DMS79 (cell line): ENCODE measurements around the gene SV2C.
"Not testable (repeated sequence)": the region's sequence is repeated elsewhere in the genome, so short reads cannot be mapped to it uniquely, and the experiment has no call there.

Experiments
- DNase-seq: peaks from one replicate; lab custom pipeline; 2025; lab: John Stamatoyannopoulos, UW

Gene SV2C

DNA sequence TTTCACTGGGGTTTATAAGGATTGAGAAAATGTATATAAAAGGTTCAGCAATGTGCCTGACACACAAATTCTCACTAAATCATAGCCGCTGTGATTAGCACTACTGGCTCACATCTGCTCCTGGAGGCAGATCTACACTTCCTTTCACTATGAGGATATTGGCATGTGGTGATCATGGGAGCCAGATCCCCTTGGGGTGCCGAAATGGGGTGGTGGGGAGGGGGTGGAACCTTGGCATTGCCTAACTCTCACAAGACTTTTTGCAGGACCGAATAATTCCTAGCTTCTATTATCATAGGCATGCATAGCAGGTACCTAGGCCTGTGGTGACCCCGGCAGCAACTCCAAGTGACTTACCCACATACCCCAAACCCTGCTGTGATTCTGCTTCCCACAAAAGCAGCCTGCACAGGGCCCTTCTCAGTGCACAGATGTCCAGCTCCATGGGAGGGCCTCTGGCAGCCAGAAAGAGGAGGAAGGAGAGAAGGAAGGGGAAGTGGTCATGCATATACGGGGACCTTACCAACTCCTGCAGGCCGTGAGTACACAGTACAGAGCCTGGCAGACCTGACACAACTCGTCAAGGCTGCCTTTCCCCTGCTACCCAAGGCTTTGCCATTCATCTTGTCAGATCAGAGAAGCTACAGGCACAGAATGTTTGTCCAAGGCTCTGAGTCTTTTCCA lies 258.6 kb downstream of the SV2C start:
- no peak for DNase-seq

DNA sequence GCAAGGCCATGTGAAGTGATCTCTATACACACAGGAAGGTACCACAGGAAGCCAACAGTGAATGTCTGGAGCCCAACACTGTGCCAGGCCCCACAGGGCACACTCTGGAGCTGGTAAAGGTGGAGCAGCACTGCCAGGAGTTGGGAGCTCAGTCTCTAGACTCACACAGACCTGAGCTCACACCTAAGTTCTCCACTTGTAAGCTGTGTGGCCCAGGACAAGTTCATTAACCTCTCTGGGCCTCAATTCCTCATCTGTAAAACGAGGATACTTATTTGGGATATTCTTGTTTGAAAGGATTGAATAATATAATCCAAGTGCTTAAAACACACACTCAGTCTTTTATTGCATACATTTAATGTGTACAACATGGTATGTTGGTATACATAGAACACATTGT lies 259.3 kb downstream of the SV2C start:
- no peak for DNase-seq

DNA sequence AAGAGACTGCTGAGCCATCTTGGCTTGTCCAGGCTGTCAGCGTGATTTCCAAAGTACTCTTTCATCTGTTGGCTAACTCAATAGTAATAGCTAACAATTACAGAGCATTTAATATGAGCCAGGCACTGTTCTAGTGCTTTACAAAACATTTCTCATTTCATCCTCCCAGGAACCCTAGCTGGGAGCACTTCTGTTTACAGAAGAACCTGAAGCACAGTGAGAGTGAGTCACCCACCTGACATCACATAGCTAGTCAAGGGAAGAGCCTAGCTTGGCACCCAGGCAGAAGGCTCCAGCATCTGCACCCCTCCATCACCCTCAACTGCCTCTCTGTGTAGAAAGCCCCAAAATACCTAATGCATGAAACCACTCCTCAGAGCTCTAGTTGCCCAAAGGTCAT lies 262.4 kb downstream of the SV2C start:
- DNase-seq, result no peak

DNA sequence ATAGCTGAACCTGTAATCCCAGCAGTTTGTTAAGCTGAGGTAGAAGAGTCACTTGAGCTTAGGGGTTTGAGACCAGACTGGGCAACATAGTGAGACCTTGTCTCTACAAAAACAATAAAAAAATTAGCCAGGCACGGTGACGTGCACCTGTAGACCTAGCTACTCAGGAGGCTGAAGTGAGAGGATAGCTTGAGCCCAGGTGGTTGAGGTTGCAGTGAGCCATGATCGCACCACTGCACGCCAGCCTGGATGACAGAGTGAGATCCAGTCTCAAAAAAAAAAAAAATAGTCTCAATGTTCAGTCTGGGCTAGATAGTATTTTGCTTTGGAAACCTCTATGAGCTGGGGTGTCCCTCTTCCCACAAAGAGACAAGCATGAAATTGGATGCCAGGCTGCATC lies 268.0 kb downstream of the SV2C start:
- no peak for DNase-seq

DNA sequence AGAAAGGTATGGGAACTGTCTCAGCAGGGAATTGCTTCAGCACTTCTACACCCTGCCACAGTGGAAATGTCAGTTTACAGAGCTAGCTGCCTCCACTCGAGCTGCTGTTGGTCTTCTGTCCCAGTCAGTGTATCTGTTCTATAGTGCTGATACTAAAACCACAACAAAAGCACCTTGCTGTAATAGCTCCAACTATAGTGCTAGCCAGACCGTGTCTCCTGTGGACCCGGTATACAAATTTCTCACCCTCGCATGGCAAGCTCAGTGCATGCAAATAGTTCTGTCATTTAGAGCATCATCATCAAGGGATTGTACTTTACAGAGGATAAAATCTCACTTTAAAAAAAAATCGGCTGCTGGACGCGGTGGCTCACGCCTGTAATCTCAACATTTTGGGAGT lies 268.4 kb downstream of the SV2C start:
- DNase-seq, result no peak

DNA sequence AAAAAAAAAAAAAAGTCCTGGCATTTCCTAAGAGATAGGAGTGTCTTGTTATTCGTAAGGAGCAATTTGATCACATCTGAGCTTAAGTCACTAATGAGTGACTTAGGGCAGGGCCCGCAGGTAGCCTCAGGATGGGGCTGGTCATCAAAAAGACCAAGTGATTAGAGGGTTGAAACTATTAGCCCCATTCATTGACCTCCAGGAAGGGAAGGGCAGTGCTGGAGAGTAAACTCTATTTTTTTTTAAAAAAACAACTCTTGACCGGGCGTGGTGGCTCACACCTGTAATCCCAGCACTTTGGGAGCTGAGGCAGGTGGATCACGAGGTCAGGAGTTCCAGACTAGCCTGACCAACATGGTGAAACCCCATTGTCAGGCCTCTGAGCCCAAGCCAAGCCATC lies 273.7 kb downstream of the SV2C start:
- no peak for DNase-seq

DNA sequence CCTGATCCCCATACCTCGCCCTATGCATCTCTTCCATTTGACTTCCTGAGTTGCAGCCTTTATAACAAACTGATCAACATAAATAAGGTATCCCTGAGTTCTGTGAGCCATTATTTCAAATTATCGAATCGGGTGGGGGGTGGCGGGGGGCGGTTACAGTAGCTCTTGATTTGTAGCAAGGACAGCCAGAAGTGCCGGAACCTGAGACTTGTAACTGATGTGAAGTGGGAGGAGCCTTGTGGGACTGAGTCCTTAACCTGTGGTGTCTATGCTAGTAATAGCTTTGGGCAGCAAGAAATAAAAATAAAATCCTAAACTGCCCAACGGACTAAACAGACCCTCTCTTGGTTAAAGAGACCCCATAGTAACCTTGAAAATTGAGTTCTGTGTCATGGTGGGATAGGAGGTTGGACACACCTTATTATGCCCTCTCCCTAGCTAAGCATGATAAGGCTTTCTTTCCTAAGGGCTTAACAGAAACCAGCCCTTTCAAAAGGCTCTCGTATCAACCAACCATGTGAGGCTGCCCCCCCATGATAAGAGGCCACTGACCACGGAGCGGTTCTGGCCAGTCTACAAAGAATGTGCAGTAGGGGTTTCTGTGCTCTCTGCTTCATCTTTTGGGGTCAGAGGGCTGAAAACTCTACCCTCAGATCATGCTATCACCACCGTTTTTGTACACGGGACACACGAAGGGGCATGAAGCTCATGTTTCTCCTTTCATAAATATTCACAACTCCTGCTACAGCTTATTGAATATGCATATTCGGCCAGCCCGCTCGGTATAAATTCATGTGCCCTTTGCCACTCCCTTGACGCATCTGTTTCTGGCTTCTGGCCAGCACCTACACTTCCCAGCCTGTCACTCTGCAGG lies 280.4 kb downstream of the SV2C start:
- DNase-seq, result no peak

DNA sequence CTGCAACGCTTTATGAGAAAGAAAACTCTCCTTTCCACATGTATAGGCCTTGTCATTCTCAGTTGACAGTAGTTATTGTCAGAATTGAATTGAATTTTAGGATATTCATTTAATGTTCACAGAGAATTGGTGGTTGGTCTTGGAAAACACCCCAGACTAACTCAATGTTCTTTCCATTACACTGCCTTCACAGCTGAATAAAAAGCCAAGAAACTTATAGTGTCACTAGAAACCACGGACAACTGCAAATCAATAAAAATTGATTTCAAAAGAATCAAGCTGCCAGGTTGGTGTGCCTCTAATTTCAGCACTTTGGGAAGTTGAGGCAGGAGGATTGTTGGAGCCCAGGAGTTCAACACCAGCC lies 281.0 kb downstream of the SV2C start:
- no peak for DNase-seq

DNA sequence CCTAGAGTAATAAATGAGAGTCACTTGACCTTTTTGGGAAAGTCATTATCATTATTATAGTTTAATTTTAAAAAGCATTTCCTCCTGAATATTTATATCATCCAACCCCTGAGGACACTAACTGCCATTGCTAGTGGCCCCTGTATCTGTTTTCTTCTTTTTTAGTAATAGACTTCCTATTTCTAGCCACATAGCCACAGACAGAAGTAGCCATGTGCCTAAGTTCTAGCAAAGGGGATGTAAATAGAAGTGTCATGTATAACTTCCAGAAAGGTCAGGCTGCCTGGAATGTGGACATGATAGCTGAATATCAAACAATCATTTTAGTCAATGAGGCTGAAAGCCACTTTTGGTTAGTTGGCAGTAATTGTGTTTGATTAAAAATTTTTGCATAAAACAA lies 282.4 kb downstream of the SV2C start:
- DNase-seq, result no peak

DNA sequence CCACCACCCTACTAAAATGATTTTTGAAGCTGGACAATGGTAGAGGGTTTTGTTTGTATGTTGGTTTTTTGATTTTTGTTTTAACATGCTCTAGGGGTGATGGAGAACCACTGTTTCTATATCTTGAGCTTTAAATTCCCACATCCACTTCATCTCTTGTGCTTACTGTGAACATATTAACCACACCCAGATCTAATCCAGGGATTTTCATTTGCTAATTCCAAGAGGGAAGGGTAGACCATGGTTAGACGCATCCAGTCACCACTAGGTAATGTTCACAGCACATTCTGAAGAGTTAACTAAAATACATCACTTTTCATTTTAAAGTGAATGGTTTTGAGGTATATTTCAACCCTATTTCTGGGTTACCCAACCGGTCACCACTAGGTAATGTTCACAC lies 283.4 kb downstream of the SV2C start:
- no peak for DNase-seq

DNA sequence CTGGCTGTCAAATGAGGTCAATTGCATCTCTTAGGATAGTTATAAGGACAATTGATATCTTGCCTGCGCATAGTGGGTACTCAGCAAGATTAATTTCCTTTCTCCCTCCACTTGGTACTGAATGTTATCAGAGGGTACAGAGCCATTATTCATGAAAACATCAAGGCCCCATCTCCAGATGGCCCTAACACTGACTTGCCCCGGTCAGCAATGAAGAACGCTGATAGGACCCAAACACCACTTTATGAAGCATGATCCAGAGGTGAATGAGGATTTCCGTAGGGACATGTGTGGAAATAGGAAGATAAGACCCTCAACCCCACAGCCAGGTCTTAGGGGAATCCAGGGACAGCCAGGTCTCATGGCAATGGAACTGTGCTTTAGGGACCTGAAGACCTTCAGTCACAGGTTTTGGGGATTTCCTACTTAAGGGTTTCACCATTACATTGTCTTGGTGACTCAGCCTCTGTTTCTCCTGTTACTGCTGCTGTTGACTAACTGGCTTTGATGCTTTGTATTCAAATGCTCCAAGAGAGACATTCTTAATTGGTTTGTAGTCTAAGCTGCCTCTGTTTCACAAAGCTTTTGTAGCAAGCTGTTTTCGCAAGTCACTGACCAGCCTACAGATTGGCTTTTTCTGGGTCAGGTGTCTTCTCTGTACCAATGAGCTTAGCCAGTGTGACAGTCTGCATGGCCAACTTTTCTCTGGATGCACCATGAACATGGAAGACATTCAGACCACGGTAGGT lies 284.6 kb downstream of the SV2C start:
- no peak for DNase-seq

DNA sequence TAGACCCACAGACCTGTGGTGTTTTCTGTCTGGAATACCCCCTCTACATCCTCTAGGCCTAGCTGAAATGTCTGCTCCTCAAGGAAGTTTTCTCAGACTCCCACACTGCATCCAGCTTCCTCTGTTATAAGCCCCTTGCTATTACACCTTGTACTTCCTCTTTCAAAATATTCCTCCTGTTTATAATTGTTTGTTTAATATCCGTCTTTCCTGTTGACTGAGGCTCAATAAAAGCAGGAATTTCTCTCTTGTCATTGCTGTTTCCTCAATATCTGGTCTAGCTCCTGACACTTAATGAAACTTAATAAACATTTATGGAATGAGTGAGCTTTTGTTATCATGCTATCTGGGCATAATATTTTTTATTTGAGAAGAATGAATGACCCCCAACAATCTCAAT lies 285.8 kb downstream of the SV2C start:
- no peak for DNase-seq

DNA sequence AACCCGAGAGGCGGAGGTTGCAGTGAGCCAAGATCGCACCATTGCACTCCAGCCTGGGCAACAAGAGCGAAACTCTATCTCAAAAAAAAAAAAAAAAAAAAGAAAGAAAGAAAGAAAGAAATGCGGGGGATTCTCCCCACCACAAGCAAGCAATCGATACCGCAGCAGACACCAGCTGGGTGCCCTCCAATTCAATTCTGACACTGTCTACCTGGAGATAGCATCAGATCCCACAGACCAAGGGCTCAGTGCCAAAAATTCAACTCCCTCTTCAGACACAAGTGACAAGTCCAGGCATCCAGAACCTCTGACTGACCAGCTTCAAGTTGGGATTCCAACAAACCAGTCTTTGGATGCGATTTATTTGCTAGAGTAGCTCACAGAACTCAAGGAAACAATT lies 286.5 kb downstream of the SV2C start:
- DNase-seq, result not testable (repeated sequence)

DNA sequence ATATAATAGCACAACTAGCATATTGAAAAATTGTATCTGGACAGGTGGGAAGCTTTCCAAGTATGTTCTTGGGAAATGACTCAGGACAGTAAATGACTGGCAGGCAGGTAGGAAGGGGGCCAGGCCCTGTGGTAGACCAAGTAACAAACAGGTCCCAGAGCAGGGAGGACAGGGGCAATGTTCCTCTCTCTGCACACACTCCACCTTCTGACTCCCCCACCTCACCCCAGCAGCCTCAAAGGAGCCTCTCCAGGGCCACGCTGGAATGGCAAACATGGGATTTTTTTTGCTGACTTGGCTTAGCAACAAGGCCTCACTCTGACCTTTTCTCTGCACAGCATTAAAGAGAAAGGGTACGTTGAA lies 288.8 kb downstream of the SV2C start:
- DNase-seq, result no peak

DNA sequence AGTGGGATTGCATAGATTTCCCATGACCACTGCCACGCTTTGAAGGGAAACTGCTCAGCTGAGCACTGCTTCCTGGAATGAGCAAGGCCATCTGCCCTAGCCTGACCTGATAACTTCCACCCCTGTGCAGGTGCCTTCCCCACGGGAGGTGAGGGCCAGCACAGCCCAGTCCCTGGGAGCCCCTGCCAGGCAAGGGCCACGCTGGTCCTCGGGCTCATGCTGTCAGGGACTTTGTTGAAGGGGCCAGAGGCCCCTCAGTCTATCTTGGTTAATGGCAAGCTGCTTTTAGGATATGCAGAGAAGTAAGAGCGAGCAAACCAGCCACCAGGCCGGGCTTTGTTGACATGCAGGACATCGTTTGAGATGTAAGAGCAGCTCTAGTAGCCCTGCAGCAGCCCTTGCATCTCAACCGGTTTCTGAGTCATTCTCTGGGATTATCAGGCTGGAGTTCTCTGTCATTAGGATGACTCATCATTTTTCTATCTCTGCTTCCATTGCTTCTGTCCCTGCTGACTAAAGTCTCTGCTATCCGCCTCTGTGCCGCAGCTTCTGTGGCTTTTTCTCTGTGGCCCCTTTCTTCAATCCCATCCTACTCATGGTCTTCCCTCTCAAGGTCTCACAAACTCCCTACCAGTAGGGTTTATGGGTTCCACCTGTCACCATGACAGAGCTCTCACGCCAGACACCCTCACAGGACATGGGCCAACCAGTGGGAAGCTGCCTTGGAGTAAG lies 289.3 kb downstream of the SV2C start:
- no peak for DNase-seq

DNA sequence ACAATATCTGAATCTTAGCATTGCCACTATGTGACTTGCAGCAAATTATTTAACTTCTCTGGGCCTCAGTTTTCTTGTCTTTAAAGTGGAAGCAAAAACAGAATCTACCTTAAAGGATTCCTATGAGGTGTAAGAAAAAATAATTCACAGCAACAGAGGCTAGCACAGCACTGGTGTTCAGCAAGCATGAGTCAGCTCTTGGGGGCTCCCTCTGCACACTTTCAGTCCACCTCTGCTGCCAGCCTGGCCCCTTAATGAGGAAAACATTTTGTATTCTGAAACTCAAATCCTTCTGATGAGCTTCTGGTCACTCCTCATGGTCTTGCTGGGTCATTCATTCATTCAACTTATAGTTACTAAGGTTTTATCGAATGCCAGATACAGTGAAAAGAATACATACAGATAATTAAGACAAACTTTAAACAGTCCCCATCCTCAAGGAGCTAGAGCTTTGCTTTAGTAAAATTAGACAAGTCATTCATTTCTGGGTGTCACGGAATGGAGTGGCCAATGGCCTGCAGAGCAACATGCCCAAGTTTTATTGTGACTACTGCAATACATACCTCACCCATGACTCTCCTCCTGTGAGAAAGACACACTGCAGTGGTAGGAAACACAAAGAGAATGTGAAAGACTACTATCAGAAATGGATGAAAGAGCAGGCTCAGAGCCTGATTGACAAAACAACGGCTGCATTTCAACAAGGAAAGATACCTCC lies 293.1 kb downstream of the SV2C start:
- no peak for DNase-seq

DNA sequence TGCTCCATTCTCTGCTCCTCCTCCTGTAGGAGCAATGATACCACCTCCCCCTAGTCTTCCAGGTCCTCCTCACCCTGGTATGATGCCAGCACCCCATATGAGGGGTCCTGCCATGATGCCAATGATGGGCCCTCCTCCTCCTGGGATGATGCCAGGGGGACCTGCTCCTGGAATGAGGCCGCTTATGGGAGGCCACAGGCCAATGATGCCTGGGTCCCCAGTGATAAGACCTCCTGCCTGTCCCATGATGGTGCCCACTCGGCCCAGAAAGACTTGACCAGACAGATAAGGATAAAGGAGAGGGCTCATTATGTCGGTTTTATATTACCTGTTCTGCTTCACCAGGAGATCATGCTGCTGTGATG lies 293.7 kb downstream of the SV2C start:
- no peak for DNase-seq

DNA sequence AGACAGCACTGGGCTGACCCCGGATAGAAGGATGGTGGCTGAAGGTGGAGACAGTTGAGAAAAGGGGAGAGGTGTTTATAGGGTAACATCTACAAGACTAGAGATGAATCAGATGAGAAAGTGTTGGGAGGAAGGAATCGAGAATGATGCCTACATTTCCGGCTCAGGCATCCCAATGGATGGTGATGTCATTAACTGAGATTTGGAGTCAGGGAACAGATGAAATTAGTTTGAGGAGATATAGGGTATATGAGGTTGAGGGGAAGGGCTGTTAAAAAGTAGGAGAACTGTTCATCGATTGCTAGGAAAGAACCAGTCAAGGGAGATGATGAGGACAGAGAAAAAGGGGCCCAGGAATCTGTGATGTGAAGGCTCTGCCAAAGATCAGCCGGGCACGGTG lies 295.2 kb downstream of the SV2C start:
- DNase-seq, result no peak

DNA sequence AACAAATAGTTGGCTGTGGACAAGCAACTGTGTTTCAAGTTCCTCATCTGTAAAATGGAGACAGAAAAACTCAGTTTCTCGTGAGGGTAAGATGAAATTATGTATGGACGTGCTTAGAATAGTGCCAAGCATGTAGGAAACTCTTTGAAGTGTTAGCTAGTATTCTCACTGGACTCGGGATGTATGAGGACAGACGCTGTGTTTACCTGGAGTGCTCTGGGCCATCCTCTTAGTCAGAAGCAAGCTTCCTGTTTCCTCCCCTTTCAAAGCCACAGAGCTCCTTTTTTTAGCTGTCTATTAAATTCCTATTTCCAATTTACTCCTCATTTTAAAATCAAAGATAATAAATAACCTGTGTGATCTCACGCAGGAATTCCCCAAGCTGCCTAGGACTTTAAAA lies 296.1 kb downstream of the SV2C start:
- no peak for DNase-seq

DNA sequence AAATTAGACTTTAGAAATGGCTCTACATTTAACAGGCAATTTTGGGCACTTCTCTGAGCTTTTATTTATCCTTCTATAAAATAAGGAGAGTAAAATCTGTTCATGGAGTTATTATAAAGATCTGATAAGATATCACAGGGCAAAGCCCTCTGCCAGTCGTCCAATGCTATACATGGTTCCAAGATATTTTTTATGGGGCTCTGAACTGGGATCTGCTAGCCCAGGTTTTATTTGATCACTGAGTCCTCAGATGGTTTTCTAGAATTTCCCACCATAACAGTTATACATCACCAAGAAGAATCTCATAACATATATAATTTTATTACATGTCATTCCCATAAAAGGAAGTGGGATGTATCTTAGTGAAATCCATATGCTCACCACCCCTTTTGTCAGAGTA lies 296.7 kb downstream of the SV2C start:
- no peak for DNase-seq

DNA sequence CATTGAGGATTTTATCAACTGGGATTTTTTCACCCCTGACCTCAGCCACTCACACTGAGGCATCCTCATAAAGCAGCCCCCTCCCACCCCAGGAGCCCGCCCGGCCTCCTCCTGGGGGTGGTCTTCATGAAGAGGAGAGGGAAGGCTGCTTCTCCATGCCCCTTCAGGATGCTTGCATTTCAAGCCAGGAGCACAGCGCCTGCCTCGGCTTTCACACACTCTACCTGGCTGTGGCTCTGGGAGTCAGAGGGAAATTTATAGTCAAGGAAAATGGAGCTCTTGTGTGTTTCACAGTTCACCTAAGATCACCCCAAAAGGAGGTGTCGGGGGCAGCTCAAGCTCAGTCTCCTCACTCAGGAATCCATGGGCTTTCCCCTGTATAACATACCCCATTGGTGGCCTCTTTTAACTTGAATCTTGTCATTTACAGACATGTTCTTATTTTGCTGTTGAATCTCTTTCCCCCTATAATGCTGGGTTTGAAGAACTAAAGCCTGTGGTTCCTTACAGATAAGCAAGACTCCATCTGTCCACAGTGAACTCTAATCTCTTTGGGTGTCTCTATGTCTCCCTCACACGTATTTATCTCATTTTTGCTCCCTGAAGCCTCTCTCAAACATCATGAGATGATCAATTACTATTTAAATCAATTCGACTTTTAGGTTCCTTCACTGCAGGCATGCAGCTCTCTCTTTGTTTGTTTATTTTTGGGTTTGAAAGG lies 297.3 kb downstream of the SV2C start:
- no peak for DNase-seq
